GM21360 (cell line): Measurements from ENCODE around the gene TACR1.
A peak's percentile ranks its signal among the peaks of the same experiment; 100 is the strongest.

Experiments
- ATAC-seq: cut with Tn5 transposase; IDR thresholded peaks from one replicate; pipeline ENCODE4 v1.9.1; 2021; ENCODE audit warnings: mild to moderate bottlenecking, moderate library complexity; ENCODE audit not compliant: unreplicated experiment

Gene TACR1

GRCh38 chr2:75055142-75055819 lies 144.0 kb downstream of the TACR1 start:
- peak; percentile 8 for ATAC-seq

GRCh38 chr2:75054296-75054695 lies 145.0 kb downstream of the TACR1 start:
- no peak for ATAC-seq

- peak; percentile 73 for ATAC-seq
These were observed 145.7 kb downstream of the TACR1 start for GRCh38 chr2:75053484-75054112.

GRCh38 chr2:75047992-75048625 lies 151.2 kb downstream of the TACR1 start:
- ATAC-seq = no peak

GRCh38 chr2:75047189-75047991 lies 151.9 kb downstream of the TACR1 start:
- ATAC-seq = no peak

- no peak for ATAC-seq
These were observed 153.7 kb downstream of the TACR1 start for GRCh38 chr2:75045526-75046050.

- ATAC-seq = no peak
These were observed 155.0 kb downstream of the TACR1 start for GRCh38 chr2:75044291-75044690.

- no peak for ATAC-seq
These were observed 156.5 kb downstream of the TACR1 start for GRCh38 chr2:75042823-75043222.

GRCh38 chr2:75041731-75042600 lies 157.4 kb downstream of the TACR1 start:
- ATAC-seq = no peak

- ATAC-seq = no peak
These were observed 158.1 kb downstream of the TACR1 start for GRCh38 chr2:75041226-75041625.

- no peak for ATAC-seq
These were observed 163.6 kb downstream of the TACR1 start for GRCh38 chr2:75035444-75036353.

- no peak for ATAC-seq
These were observed 165.8 kb downstream of the TACR1 start for GRCh38 chr2:75033516-75033915.

- no peak for ATAC-seq
These were observed 167.2 kb downstream of the TACR1 start for GRCh38 chr2:75031906-75032803.

GRCh38 chr2:75031171-75031570 lies 168.1 kb downstream of the TACR1 start:
- no peak for ATAC-seq

- ATAC-seq = peak; percentile 47
These were observed 168.9 kb downstream of the TACR1 start for GRCh38 chr2:75030218-75031009.

- ATAC-seq = no peak
These were observed 171.4 kb downstream of the TACR1 start for GRCh38 chr2:75027886-75028285.

GRCh38 chr2:75025633-75026380 lies 173.5 kb downstream of the TACR1 start:
- ATAC-seq = no peak
